Measurements from ENCODE around the gene SULT1A1.
"Not testable (repeated sequence)": the region's sequence is repeated elsewhere in the genome, so short reads cannot be mapped to it uniquely, and the experiment has no call there.

GRCh38 chr16:28599377-28600285 lies 10.2 kb downstream of the SULT1A1 start:
- TF ChIP-seq, protein P1, sequence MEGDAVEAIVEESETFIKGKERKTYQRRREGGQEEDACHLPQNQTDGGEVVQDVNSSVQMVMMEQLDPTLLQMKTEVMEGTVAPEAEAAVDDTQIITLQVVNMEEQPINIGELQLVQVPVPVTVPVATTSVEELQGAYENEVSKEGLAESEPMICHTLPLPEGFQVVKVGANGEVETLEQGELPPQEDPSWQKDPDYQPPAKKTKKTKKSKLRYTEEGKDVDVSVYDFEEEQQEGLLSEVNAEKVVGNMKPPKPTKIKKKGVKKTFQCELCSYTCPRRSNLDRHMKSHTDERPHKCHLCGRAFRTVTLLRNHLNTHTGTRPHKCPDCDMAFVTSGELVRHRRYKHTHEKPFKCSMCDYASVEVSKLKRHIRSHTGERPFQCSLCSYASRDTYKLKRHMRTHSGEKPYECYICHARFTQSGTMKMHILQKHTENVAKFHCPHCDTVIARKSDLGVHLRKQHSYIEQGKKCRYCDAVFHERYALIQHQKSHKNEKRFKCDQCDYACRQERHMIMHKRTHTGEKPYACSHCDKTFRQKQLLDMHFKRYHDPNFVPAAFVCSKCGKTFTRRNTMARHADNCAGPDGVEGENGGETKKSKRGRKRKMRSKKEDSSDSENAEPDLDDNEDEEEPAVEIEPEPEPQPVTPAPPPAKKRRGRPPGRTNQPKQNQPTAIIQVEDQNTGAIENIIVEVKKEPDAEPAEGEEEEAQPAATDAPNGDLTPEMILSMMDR (IDR thresholded peaks at IDR 0.05; ENCODE audit: insufficient read depth, low read length) = not testable (repeated sequence)
- not testable (repeated sequence) for TF ChIP-seq POLR2AphosphoS5 (IDR thresholded peaks at IDR 0.05; ENCODE audit: low read depth)
- TF ChIP-seq, protein P2, sequence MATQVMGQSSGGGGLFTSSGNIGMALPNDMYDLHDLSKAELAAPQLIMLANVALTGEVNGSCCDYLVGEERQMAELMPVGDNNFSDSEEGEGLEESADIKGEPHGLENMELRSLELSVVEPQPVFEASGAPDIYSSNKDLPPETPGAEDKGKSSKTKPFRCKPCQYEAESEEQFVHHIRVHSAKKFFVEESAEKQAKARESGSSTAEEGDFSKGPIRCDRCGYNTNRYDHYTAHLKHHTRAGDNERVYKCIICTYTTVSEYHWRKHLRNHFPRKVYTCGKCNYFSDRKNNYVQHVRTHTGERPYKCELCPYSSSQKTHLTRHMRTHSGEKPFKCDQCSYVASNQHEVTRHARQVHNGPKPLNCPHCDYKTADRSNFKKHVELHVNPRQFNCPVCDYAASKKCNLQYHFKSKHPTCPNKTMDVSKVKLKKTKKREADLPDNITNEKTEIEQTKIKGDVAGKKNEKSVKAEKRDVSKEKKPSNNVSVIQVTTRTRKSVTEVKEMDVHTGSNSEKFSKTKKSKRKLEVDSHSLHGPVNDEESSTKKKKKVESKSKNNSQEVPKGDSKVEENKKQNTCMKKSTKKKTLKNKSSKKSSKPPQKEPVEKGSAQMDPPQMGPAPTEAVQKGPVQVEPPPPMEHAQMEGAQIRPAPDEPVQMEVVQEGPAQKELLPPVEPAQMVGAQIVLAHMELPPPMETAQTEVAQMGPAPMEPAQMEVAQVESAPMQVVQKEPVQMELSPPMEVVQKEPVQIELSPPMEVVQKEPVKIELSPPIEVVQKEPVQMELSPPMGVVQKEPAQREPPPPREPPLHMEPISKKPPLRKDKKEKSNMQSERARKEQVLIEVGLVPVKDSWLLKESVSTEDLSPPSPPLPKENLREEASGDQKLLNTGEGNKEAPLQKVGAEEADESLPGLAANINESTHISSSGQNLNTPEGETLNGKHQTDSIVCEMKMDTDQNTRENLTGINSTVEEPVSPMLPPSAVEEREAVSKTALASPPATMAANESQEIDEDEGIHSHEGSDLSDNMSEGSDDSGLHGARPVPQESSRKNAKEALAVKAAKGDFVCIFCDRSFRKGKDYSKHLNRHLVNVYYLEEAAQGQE (IDR thresholded peaks at IDR 0.05; ENCODE audit: insufficient replicate concordance, low read depth) = not testable (repeated sequence)

Measured in HL-60 (cell line).